ENCODE results near the gene IQSEC2.
A peak's percentile ranks its signal among the peaks of the same experiment; 100 is the strongest.

The IQSEC2 gene

DNA sequence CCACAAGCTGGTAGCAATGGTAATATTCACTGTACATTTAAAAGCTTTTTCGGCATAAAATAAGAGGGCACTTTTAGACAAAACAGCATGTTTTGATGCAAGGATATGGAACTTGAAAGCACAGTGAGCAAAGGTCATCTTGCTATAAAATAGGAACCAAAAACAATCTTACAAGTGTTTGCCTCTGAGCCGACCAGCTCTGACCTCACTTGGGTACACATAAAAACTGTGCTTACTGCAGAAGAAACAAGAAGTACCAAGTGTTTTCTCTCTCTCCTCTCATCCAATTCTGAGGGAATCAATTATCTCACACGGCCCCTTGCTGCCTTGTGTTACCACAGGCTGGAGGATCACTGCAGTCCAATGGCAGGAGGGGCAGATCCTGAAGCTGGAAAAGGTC, 4.8 kb upstream of the IQSEC2 start:
- Histone ChIP-seq H3K27ac (replicated peaks) (no peak overlapping the region), H3K4me3 (replicated peaks; ENCODE audit: insufficient read depth, low read length) (no peak overlapping the region), H3K27me3 (ENCODE audit: insufficient read depth, poor library complexity, severe bottlenecking) (no peaks in the 10 kb centered on the region)
- DNase-seq (ENCODE audit: low read depth in 1 of 2, low spot score in 1 of 2) = no peak
- TF ChIP-seq, protein P1, sequence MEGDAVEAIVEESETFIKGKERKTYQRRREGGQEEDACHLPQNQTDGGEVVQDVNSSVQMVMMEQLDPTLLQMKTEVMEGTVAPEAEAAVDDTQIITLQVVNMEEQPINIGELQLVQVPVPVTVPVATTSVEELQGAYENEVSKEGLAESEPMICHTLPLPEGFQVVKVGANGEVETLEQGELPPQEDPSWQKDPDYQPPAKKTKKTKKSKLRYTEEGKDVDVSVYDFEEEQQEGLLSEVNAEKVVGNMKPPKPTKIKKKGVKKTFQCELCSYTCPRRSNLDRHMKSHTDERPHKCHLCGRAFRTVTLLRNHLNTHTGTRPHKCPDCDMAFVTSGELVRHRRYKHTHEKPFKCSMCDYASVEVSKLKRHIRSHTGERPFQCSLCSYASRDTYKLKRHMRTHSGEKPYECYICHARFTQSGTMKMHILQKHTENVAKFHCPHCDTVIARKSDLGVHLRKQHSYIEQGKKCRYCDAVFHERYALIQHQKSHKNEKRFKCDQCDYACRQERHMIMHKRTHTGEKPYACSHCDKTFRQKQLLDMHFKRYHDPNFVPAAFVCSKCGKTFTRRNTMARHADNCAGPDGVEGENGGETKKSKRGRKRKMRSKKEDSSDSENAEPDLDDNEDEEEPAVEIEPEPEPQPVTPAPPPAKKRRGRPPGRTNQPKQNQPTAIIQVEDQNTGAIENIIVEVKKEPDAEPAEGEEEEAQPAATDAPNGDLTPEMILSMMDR (IDR thresholded peaks at IDR 0.05; ENCODE audit: insufficient read depth, low read length) = no peak
- TF ChIP-seq SPI1 (IDR thresholded peaks at IDR 0.05; ENCODE audit: borderline replicate concordance, low read depth) = no peak
- TF ChIP-seq GABPA (IDR thresholded peaks at IDR 0.05; ENCODE audit: low read depth) = no peak
- TF ChIP-seq, protein P2, sequence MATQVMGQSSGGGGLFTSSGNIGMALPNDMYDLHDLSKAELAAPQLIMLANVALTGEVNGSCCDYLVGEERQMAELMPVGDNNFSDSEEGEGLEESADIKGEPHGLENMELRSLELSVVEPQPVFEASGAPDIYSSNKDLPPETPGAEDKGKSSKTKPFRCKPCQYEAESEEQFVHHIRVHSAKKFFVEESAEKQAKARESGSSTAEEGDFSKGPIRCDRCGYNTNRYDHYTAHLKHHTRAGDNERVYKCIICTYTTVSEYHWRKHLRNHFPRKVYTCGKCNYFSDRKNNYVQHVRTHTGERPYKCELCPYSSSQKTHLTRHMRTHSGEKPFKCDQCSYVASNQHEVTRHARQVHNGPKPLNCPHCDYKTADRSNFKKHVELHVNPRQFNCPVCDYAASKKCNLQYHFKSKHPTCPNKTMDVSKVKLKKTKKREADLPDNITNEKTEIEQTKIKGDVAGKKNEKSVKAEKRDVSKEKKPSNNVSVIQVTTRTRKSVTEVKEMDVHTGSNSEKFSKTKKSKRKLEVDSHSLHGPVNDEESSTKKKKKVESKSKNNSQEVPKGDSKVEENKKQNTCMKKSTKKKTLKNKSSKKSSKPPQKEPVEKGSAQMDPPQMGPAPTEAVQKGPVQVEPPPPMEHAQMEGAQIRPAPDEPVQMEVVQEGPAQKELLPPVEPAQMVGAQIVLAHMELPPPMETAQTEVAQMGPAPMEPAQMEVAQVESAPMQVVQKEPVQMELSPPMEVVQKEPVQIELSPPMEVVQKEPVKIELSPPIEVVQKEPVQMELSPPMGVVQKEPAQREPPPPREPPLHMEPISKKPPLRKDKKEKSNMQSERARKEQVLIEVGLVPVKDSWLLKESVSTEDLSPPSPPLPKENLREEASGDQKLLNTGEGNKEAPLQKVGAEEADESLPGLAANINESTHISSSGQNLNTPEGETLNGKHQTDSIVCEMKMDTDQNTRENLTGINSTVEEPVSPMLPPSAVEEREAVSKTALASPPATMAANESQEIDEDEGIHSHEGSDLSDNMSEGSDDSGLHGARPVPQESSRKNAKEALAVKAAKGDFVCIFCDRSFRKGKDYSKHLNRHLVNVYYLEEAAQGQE (IDR thresholded peaks at IDR 0.05; ENCODE audit: insufficient replicate concordance, low read depth) = no peak
- no peak for TF ChIP-seq POLR2AphosphoS5 (IDR thresholded peaks at IDR 0.05; ENCODE audit: low read depth)

DNA sequence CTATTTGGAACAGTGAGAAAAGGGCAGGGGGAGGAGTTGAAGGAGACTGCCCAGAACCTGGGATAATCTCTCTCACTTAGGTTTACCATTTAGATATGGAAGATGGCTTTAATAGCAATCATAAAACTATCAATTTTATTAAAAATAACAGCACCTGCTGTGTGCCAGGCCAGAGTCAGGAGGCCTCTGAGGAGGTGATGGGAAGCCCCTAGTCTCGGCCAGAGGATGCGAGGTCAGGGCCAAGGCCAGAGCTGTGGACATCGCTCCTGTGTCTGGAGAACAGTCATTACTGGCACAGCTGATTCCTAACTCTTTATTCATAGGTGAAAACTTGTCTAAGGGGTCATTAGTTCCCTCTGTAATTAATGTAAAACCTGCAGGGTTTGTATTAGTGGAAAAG, 4.2 kb upstream of the IQSEC2 start:
- no peak overlapping the region for H3K27ac ChIP-seq (replicated peaks)
- TF ChIP-seq POLR2AphosphoS5 (IDR thresholded peaks at IDR 0.05; ENCODE audit: low read depth) = no peak
- no peak for TF ChIP-seq SPI1 (IDR thresholded peaks at IDR 0.05; ENCODE audit: borderline replicate concordance, low read depth)
- TF ChIP-seq, protein P1 (IDR thresholded peaks at IDR 0.05; ENCODE audit: insufficient read depth, low read length) = no peak
- no peak for TF ChIP-seq GABPA (IDR thresholded peaks at IDR 0.05; ENCODE audit: low read depth)
- TF ChIP-seq, protein P2 (IDR thresholded peaks at IDR 0.05; ENCODE audit: insufficient replicate concordance, low read depth) = no peak

DNA sequence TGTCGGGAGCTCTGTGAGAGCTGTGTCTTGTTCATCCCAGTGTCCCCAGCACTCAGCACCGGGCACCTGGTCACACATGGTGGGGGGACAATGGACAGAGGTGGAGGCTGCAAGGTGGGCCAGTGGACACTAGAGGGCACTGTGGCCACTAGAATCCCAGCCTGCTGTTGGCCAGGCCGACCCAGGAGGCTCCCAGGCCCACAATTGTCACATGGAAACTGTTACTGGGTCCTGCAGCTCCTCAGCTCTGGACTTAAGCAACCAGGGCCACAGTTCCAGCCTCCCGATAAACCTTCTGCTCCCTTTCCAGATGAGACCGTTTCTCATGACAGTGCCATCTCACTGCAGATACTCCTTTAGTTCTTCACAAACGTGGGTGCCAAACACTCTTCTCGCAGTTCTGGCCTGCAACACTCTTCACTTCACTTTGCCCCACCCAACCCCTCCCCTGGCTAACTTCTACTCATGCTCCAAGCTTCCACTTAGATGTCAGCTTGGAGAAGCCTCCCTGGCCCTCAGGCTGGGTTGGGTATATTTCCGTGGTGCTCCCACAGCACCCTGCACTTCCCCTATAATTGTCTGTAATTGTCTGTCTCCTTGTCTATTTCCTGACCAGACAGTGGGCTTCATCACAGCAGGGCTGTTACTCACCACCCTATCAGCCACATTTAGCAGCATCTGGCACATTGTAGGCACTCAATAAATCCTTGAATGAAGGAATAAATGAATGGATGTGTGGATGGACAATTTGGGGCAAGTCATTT, 3.5 kb upstream of the IQSEC2 start:
- Histone ChIP-seq H3K27ac (replicated peaks) (no peak overlapping the region), H3K27me3 (ENCODE audit: insufficient read depth, poor library complexity, severe bottlenecking) (no peaks in the 10 kb centered on the region), H3K4me3 (replicated peaks; ENCODE audit: insufficient read depth, low read length) (no peak overlapping the region)
- TF ChIP-seq GABPA (IDR thresholded peaks at IDR 0.05; ENCODE audit: low read depth) = no peak
- TF ChIP-seq POLR2AphosphoS5 (IDR thresholded peaks at IDR 0.05; ENCODE audit: low read depth) = no peak
- peak; percentile 53; the same call in 1 of the 2 replicates for TF ChIP-seq SPI1 (IDR thresholded peaks at IDR 0.05; ENCODE audit: borderline replicate concordance, low read depth)
- TF ChIP-seq, protein P1 (IDR thresholded peaks at IDR 0.05; ENCODE audit: insufficient read depth, low read length) = peak; percentile 36
- TF ChIP-seq, protein P2 (IDR thresholded peaks at IDR 0.05; ENCODE audit: insufficient replicate concordance, low read depth) = no peak
- DNase-seq (ENCODE audit: low read depth in 1 of 2, low spot score in 1 of 2) = peak in 1 of 2 experiments; percentile 46

More for the DNA sequence above, 4.2 kb upstream of the IQSEC2 start:
- H3K4me3 ChIP-seq (replicated peaks; ENCODE audit: insufficient read depth, low read length) = no peak overlapping the region
- H3K27me3 ChIP-seq (ENCODE audit: insufficient read depth, poor library complexity, severe bottlenecking) = no peaks in the 10 kb centered on the region
- no peak for DNase-seq (ENCODE audit: low read depth in 1 of 2, low spot score in 1 of 2)

Data from HL-60 (cell line).